H1 (cell line): ENCODE data around the gene IL1RAPL1. TPM values are rescaled to one million over a fixed set of nuclear protein-coding genes. Genes with fewer than 3 reads are reported as not detected.

Source experiments
- CTCF ChIA-PET: fragments of 300-600 bp; sonication (Branson Sonifier 250); formaldehyde crosslinking; loops from one replicate; lab custom pipeline; 2021; ENCODE audit not compliant: partially characterized antibody; lab: Charles Lee
- POLR2A ChIA-PET: fragments of 300-600 bp; sonication (Branson Sonifier 250); formaldehyde crosslinking; loops from one replicate; lab custom pipeline; 2021; ENCODE audit warnings: inconsistent platforms; ENCODE audit not compliant: partially characterized antibody; lab: Charles Lee
- DNase-seq, 2 experiments: peaks; one replicate each; pipeline versions ENCODE4 v3.0.0 to v3.0.0-alpha.2; 2010 to 2022; ENCODE audit warnings: low spot score in 2 of 2, low read depth in 1 of 2, mixed read lengths in 1 of 2
- FAIRE-seq: peaks from 2 replicates; lab custom pipeline; 2011; peaks lifted over from hg19 to GRCh38; lab: Jason Lieb, UNC
- H2AFZ ChIP-seq: 2 replicates; pipeline ENCODE4 v1.8.1; 2012; ENCODE audit warnings: low read length, inconsistent platforms
- H2AK5ac ChIP-seq: 2 replicates; pipeline ENCODE4 v1.6.1; 2013; ENCODE audit warnings: low read depth, low read length
- H2BK120ac ChIP-seq: replicated peaks from 2 replicates; pipeline ENCODE3; 2013; ENCODE audit warnings: low read depth, low read length, inconsistent platforms
- H2BK12ac ChIP-seq: 2 replicates; pipeline ENCODE4 v1.6.1; 2013; ENCODE audit warnings: low read depth, low read length
- H2BK15ac ChIP-seq: 2 replicates; pipeline ENCODE4 v1.6.1; 2013; ENCODE audit warnings: low read length
- H2BK20ac ChIP-seq: 2 replicates; pipeline ENCODE4 v1.6.1; 2013; ENCODE audit warnings: low read length
- H2BK5ac ChIP-seq: 2 replicates; pipeline ENCODE4 v1.6.1; 2013; ENCODE audit warnings: low read depth, low read length
- H3K14ac ChIP-seq: 2 replicates; pipeline ENCODE4 v1.6.1; 2013; ENCODE audit warnings: inconsistent platforms; ENCODE audit not compliant: insufficient read length
- H3K18ac ChIP-seq: 2 replicates; pipeline ENCODE4 v1.6.1; 2013; ENCODE audit warnings: low read length; ENCODE audit errors: extremely low read depth
- H3K23ac ChIP-seq: 2 replicates; pipeline ENCODE4 v1.6.1; 2013; ENCODE audit warnings: inconsistent platforms; ENCODE audit not compliant: insufficient read length
- H3K23me2 ChIP-seq: 2 replicates; pipeline ENCODE4 v1.6.1; 2013; ENCODE audit warnings: low read depth, low read length
- H3K27ac ChIP-seq: 2 replicates; pipeline ENCODE4 v1.6.1; 2011; ENCODE audit warnings: low read depth, low read length, inconsistent platforms
- H3K27me3 ChIP-seq, 4 experiments: replicated peaks in 1 of 4; 1 replicate in 1 of 4; 2 replicates in 3 of 4; pipeline versions ENCODE4 v1.6.1 to v1.8.1; 2011 to 2013; ENCODE audit warnings: low read length in 3 of 4, mild to moderate bottlenecking in 3 of 4, inconsistent platforms in 2 of 4, mixed read lengths in 2 of 4, moderate library complexity in 1 of 4; ENCODE audit not compliant: control insufficient read depth in 3 of 4, insufficient read depth in 3 of 4; ENCODE audit errors: extremely low read depth in 1 of 4
- H3K36me3 ChIP-seq, 4 experiments: 2 replicates each; pipeline versions ENCODE4 v1.6.1 to v1.8.1; 2011 to 2013; ENCODE audit warnings: mild to moderate bottlenecking in 4 of 4, low read length in 3 of 4, moderate library complexity in 2 of 4, control low read depth in 1 of 4, inconsistent platforms in 1 of 4; ENCODE audit not compliant: insufficient read depth in 4 of 4, control insufficient read depth in 2 of 4
- H3K4ac ChIP-seq: replicated peaks from 2 replicates; pipeline ENCODE3; 2013; ENCODE audit warnings: low read length, low read depth, mixed read lengths, inconsistent platforms; ENCODE audit not compliant: insufficient read length
- H3K4me1 ChIP-seq, 4 experiments: replicated peaks in 1 of 4; 1 replicate in 1 of 4; 2 replicates in 3 of 4; pipeline versions ENCODE4 v1.6.1 to v1.8.1; 2011 to 2013; ENCODE audit warnings: low read length in 3 of 4, inconsistent platforms in 2 of 4, mixed read lengths in 1 of 4; ENCODE audit not compliant: insufficient read depth in 4 of 4, control insufficient read depth in 3 of 4
- H3K4me2 ChIP-seq, 2 experiments: 2 replicates each; pipeline versions ENCODE4 v1.6.1 to v1.8.1; 2011 to 2013; ENCODE audit warnings: low read depth in 2 of 2, low read length in 2 of 2, control low read depth in 1 of 2, inconsistent platforms in 1 of 2, mild to moderate bottlenecking in 1 of 2; ENCODE audit not compliant: insufficient read depth in 1 of 2
- H3K4me3 ChIP-seq, 4 experiments: fragments of 200-600, 300-600 bp in 1 of 4; sonication (generic), shearing (Covaris generic), sonication (Bioruptor Twin) in 1 of 4; 2 replicates each; pipeline versions ENCODE4 v1.5.1 to v1.8.1; 2011 to 2016; ENCODE audit warnings: low read length in 4 of 4, low read depth in 3 of 4, control low read depth in 2 of 4, inconsistent platforms in 2 of 4, mild to moderate bottlenecking in 2 of 4, mixed read lengths in 1 of 4, moderate library complexity in 1 of 4; ENCODE audit not compliant: insufficient read depth in 2 of 4; ENCODE audit errors: extremely low read depth in 1 of 4
- H3K56ac ChIP-seq: replicated peaks from 2 replicates; pipeline ENCODE3; 2013; ENCODE audit warnings: low read depth, mild to moderate bottlenecking, mixed read lengths, low read length, inconsistent platforms; ENCODE audit not compliant: insufficient read length
- H3K79me1 ChIP-seq: 2 replicates; pipeline ENCODE4 v1.6.1; 2013; ENCODE audit warnings: low read depth, low read length, control low read depth
- H3K79me2 ChIP-seq, 2 experiments: 2 replicates each; pipeline versions ENCODE4 v1.6.1 to v1.8.1; 2012 to 2013; ENCODE audit warnings: low read length in 2 of 2, mild to moderate bottlenecking in 2 of 2, inconsistent platforms in 1 of 2; ENCODE audit not compliant: insufficient read depth in 2 of 2, control insufficient read depth in 1 of 2
- H3K9ac ChIP-seq, 4 experiments: replicated peaks in 1 of 4; 1 replicate in 1 of 4; 2 replicates in 3 of 4; pipeline versions ENCODE4 v1.6.1 to v1.8.1; 2011 to 2013; ENCODE audit warnings: low read depth in 3 of 4, low read length in 3 of 4, control low read depth in 2 of 4, mild to moderate bottlenecking in 2 of 4, moderate library complexity in 2 of 4, inconsistent platforms in 1 of 4; ENCODE audit errors: extremely low read depth in 1 of 4
- H3K9me3 ChIP-seq, 2 experiments: 2 replicates each; pipeline versions ENCODE4 v1.6.1 to v1.8.1; 2012 to 2013; ENCODE audit warnings: mild to moderate bottlenecking in 2 of 2, moderate library complexity in 2 of 2, control low read depth in 1 of 2, inconsistent platforms in 1 of 2, low read depth in 1 of 2, low read length in 1 of 2, mixed read lengths in 1 of 2; ENCODE audit not compliant: insufficient read depth in 2 of 2
- H4K20me1 ChIP-seq, 2 experiments: replicated peaks in 1 of 2; 2 replicates each; pipeline versions ENCODE3 to v1.8.1; 2011 to 2013; ENCODE audit warnings: inconsistent platforms in 2 of 2, low read length in 2 of 2, mild to moderate bottlenecking in 1 of 2; ENCODE audit not compliant: insufficient read depth in 2 of 2, control insufficient read depth in 1 of 2
- H4K5ac ChIP-seq: 2 replicates; pipeline ENCODE4 v1.6.1; 2013; ENCODE audit warnings: low read length, low read depth, mixed read lengths, inconsistent platforms; ENCODE audit not compliant: insufficient read length
- H4K8ac ChIP-seq: 2 replicates; pipeline ENCODE4 v1.8.0; 2013; ENCODE audit warnings: mild to moderate bottlenecking, moderate library complexity, low read length, inconsistent platforms; ENCODE audit not compliant: insufficient read depth; ENCODE audit errors: extremely low read depth
- H4K91ac ChIP-seq: replicated peaks from 2 replicates; pipeline ENCODE3; 2013; ENCODE audit warnings: low read length, mixed read lengths, inconsistent platforms; ENCODE audit not compliant: insufficient read length
- ATF2 ChIP-seq: IDR thresholded peaks from 2 replicates; pipeline ENCODE4 v1.6.1; 2012; ENCODE audit warnings: low read length, inconsistent platforms
- CEBPB ChIP-seq: IDR thresholded peaks from 2 replicates; pipeline ENCODE4 v1.6.1; 2012; ENCODE audit warnings: low read depth, low read length
- HDAC6 ChIP-seq: IDR thresholded peaks from one replicate; pipeline ENCODE4 v1.7.1; 2012; ENCODE audit warnings: low read depth, mild to moderate bottlenecking, inconsistent platforms, low read length, moderate library complexity
- MAX ChIP-seq: IDR thresholded peaks from 2 replicates; pipeline ENCODE4 v1.6.1; 2012; ENCODE audit warnings: inconsistent platforms
- NANOG ChIP-seq: IDR thresholded peaks from 2 replicates; pipeline ENCODE4 v1.6.1; 2011; ENCODE audit warnings: low read length, low read depth, mild to moderate bottlenecking, inconsistent platforms; ENCODE audit not compliant: insufficient read depth, poor library complexity, severe bottlenecking
- POLR2A ChIP-seq, 2 experiments: IDR thresholded peaks; 1 replicate in 1 of 2; 2 replicates in 1 of 2; pipeline ENCODE4 v1.6.1; 2011; ENCODE audit warnings: low read depth in 2 of 2, low read length in 2 of 2, mild to moderate bottlenecking in 2 of 2; ENCODE audit errors: control extremely low read depth in 1 of 2
- POLR2AphosphoS5 ChIP-seq: IDR thresholded peaks from 2 replicates; pipeline ENCODE4 v1.6.1; 2011; ENCODE audit warnings: low read depth, low read length
- RXRA ChIP-seq: IDR thresholded peaks from 2 replicates; pipeline ENCODE4 v1.6.1; 2011; ENCODE audit warnings: low read depth, mild to moderate bottlenecking, low read length, moderate library complexity; ENCODE audit not compliant: insufficient read depth
- SAP30 ChIP-seq: fragments of 300-600 bp; sonication (generic); IDR thresholded peaks from 2 replicates; pipeline ENCODE4 v1.7.1; 2012; ENCODE audit warnings: low read length, moderate library complexity, mild to moderate bottlenecking, inconsistent platforms; ENCODE audit not compliant: insufficient read depth, insufficient replicate concordance
- SIN3A ChIP-seq, 2 experiments: IDR thresholded peaks in 1 of 2; conservative IDR thresholded peaks in 1 of 2; 2 replicates each; pipeline ENCODE4 v1.6.1; 2011 to 2012; ENCODE audit warnings: low read length in 2 of 2, improper control_type of control experiment in 1 of 2, low read depth in 1 of 2, mild to moderate bottlenecking in 1 of 2
- SP2 ChIP-seq: IDR thresholded peaks from 2 replicates; pipeline ENCODE4 v1.6.1; 2012; ENCODE audit warnings: mild to moderate bottlenecking, low read length, inconsistent platforms
- TAF1 ChIP-seq: IDR thresholded peaks from 2 replicates; pipeline ENCODE4 v1.6.1; 2011; ENCODE audit warnings: mild to moderate bottlenecking, low read depth, low read length
- WGBS, 2 experiments: shearing (Covaris generic) in 1 of 2; methylation state at CpG; one replicate each; pipeline versions ENCODE4 v1.1.6 to v1.1.7; 2013 to 2015; ENCODE audit warnings: low lambda C conversion rate in 2 of 2, mixed read lengths in 2 of 2, inconsistent platforms in 1 of 2, low coverage in 1 of 2, missing lambda C conversion rate in 1 of 2; ENCODE audit not compliant: insufficient replicate concordance in 2 of 2, insufficient coverage in 1 of 2, insufficient read length in 1 of 2; ENCODE audit errors: extremely low coverage in 1 of 2, missing lambda C conversion rate in 1 of 2; 5-methylcytosine and 5-hydroxymethylcytosine counted together
- polyA plus RNA-seq, 7 experiments: library from polyadenylated mRNA; depleted of rRNA in 3 of 7; stranded (reverse) in 5 of 7; unstranded in 2 of 7; fragments of >200 nt in 5 of 7; fragments of 200-250 nt in 2 of 7; gene quantifications; 1 replicate in 5 of 7; 2 replicates in 1 of 7; 4 replicates in 1 of 7; pipeline versions ENCODE4 v1.2.1 to v1.2.3, GENCODE V29; 2011 to 2013; ENCODE audit warnings: missing spikeins in 2 of 7, mixed read lengths in 2 of 7
- total RNA-seq: library from RNA; stranded (reverse); fragmentation: NEBNext Ultra II Directional; extraction: Animal tissue kit (Norgen Biotek cat#: 25700); gene quantifications from 2 replicates; pipeline ENCODE4 v1.2.1, GENCODE V29; 2021

Gene IL1RAPL1
- total and polyA plus RNA-seq, 2 of the 8 experiments (the other 6 are each of a cell fraction or from before 2014, with no cell fraction given): 0.11 to 0.35 TPM

GRCh38 chrX:29487714-29488113 is 900.5 kb downstream of the IL1RAPL1 start:
- no peaks in the 10 kb centered on the region for H3K36me3 ChIP-seq
- no peaks in the 10 kb centered on the region for H4K20me1 ChIP-seq
- H3K56ac ChIP-seq: no peak overlapping the region
- no peaks in the 10 kb centered on the region for H3K79me2 ChIP-seq
- H2AFZ ChIP-seq: no peak overlapping the region
- TF ChIP-seq ATF2: no peak
- no peak for TF ChIP-seq HDAC6
- no peak for TF ChIP-seq NANOG
- no peak for TF ChIP-seq POLR2AphosphoS5
- no peak for TF ChIP-seq SAP30
- no peak for TF ChIP-seq SP2
- no peak for TF ChIP-seq CEBPB
- TF ChIP-seq POLR2A (IDR thresholded peaks at IDR 0.05; ENCODE audit: control extremely low read depth in 1 of 2, low read depth in 2 of 2, low read length in 2 of 2): no peak
- TF ChIP-seq SIN3A (conservative IDR thresholded peaks at IDR 0.05 in 1 of 2, IDR thresholded peaks at IDR 0.05 in 1 of 2; ENCODE audit: low read depth in 1 of 2, low read length in 2 of 2): no peak
- no peak for TF ChIP-seq MAX
- no peak for TF ChIP-seq RXRA
- TF ChIP-seq TAF1: no peak
- H3K23ac ChIP-seq: no peak overlapping the region
- no peak overlapping the region for H4K91ac ChIP-seq
- ChIA-PET POLR2A (no interaction called here), CTCF (no interaction called here)
- H3K23me2 ChIP-seq: no peaks in the 10 kb centered on the region
- no peak overlapping the region for H2BK15ac ChIP-seq
- no peak overlapping the region for H2AK5ac ChIP-seq
- no peaks in the 10 kb centered on the region for H3K4me1 ChIP-seq
- no peak overlapping the region for H4K5ac ChIP-seq
- H3K4me3 ChIP-seq: no peak overlapping the region
- no peak overlapping the region for H3K4ac ChIP-seq
- no peak overlapping the region for H3K27ac ChIP-seq
- no peaks in the 10 kb centered on the region for H3K79me1 ChIP-seq
- no peak overlapping the region for H2BK20ac ChIP-seq
- no peaks in the 10 kb centered on the region for H3K27me3 ChIP-seq
- no peak overlapping the region for H2BK120ac ChIP-seq
- DNase-seq: no peak
- no peaks in the 10 kb centered on the region for H3K9me3 ChIP-seq
- H3K18ac ChIP-seq: no peak overlapping the region
- no peak for FAIRE-seq
- 100% methylated on average over 1 of the region's 1 CpG; no CpG with 5 or more reads in 1 of the 2 experiments for WGBS, 2 experiments
- H3K9ac ChIP-seq: no peak overlapping the region
- H3K4me2 ChIP-seq: no peak overlapping the region
- H3K14ac ChIP-seq: no peak overlapping the region
- no peak overlapping the region for H2BK5ac ChIP-seq
- no peak overlapping the region for H2BK12ac ChIP-seq
- H4K8ac ChIP-seq: no peak overlapping the region
